Kidney (tissue), 14 donors: ENCODE measurements around the gene EIF4G3. TPM values are rescaled to one million over a fixed set of nuclear protein-coding genes. Genes with fewer than 3 reads are reported as not detected.

Experiments used
- DNase-seq, 5 donors: peaks; one replicate each; pipeline ENCODE4 v3.0.0-alpha.2; 2013 to 2020
- FAIRE-seq: peaks from 2 replicates; lab custom pipeline; 2012; peaks lifted over from hg19 to GRCh38; lab: Jason Lieb, UNC
- H3K27ac ChIP-seq, 2 donors: one replicate each; pipeline ENCODE4 v1.7.0; 2013; ENCODE audit warnings: low read depth in 2 of 2, low read length in 2 of 2, inconsistent platforms in 1 of 2
- H3K27me3 ChIP-seq: one replicate; pipeline ENCODE4 v1.7.1; 2013; ENCODE audit warnings: low read length, inconsistent platforms; ENCODE audit not compliant: control insufficient read depth, insufficient read depth
- H3K36me3 ChIP-seq, 3 donors: one replicate each; pipeline versions ENCODE4 v1.7.0 to v1.7.1; 2013; ENCODE audit warnings: low read length in 3 of 3, control low read depth in 1 of 3, inconsistent platforms in 1 of 3; ENCODE audit not compliant: insufficient read depth in 3 of 3, control insufficient read depth in 2 of 3
- H3K4me1 ChIP-seq, 3 donors: one replicate each; pipeline versions ENCODE4 v1.7.0 to v1.7.1; 2013; ENCODE audit warnings: low read length in 3 of 3, inconsistent platforms in 1 of 3, low read depth in 1 of 3; ENCODE audit not compliant: control insufficient read depth in 2 of 3, insufficient read depth in 2 of 3
- H3K4me3 ChIP-seq, 3 donors: one replicate each; pipeline versions ENCODE4 v1.7.0 to v1.8.1; 2013; ENCODE audit warnings: low read length in 3 of 3, control low read depth in 1 of 3, inconsistent platforms in 1 of 3
- H3K9ac ChIP-seq, 3 donors: one replicate each; pipeline versions ENCODE4 v1.7.0 to v1.7.1; 2013; ENCODE audit warnings: low read length in 3 of 3, control low read depth in 1 of 3, inconsistent platforms in 1 of 3
- H3K9me3 ChIP-seq, 3 donors: one replicate each; pipeline versions ENCODE4 v1.7.0 to v1.7.1; 2013; ENCODE audit warnings: low read length in 3 of 3, control low read depth in 1 of 3, inconsistent platforms in 1 of 3; ENCODE audit not compliant: control insufficient read depth in 2 of 3, insufficient read depth in 1 of 3
- intact Hi-C: fragments of 100-400 bp; cut with DNase I; formaldehyde crosslinking; loops from one replicate; pipeline ENCODE4 v1.11.1; 2022
- polyA plus RNA-seq: library from polyadenylated mRNA; stranded (reverse); fragments of 350-450 nt; fragmentation: Illumina TruSeq; extraction: RNeasy Lipid Tissue Mini Kit (QIAGEN cat#74804); gene quantifications from one replicate; pipeline ENCODE4 v1.2.3, GENCODE V29; 2014; ENCODE audit warnings: low read depth, low replicate concordance; ENCODE audit not compliant: insufficient read depth
- total RNA-seq: library from RNA; stranded (reverse); fragmentation: NEBNext Ultra II Directional; extraction: Animal tissue kit (Norgen Biotek cat#: 25700); gene quantifications from one replicate; pipeline ENCODE4 v1.2.1, GENCODE V29; 2021
- TF ChIP-seq, protein P1 (sequence below): IDR thresholded peaks from 3 replicates; pipeline ENCODE4 v1.5.1; 2012; ENCODE audit warnings: mild to moderate bottlenecking, moderate library complexity, borderline replicate concordance; ENCODE audit not compliant: insufficient read depth; ENCODE audit errors: extremely low read depth
- donor health status: control.
- donor health status: control.
- donor health status: control.
- donor health status: control.
- donor health status: control.
- donor health status: DM: yes; HTN: yes; CAD: no.
- donor health status: Normal renal cell carcinoma (clear cell type).

EIF4G3 gene
- total and polyA plus RNA-seq, 2 donors from 2014 or later = 14.8 to 61.6 TPM

DNA sequence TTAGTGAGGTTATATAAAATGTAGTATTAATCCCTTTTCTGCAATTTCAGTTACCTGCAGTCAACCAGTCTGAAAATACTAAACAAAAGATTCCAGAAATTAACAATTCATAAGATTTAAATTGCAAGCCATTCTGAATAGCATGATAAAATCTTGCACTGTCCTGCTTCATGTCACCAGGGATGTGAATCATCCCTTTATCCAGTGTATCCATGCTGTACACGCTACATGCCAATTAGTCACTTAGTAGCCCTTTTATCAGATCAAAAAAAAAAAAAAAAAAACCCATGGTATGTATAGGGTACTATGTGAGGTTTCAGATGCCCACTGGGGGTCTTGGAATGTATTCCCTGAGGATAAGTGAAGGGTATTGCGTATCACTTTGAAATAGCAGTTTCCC is 198.3 kb downstream of the EIF4G3 start:
- no peaks in the 10 kb centered on the region for H3K27me3 ChIP-seq
- intact Hi-C loops = no loop called here
- H3K9ac ChIP-seq = no peak overlapping the region
- DNase-seq = no peak
- H3K4me3 ChIP-seq = no peak overlapping the region
- TF ChIP-seq, protein P1, sequence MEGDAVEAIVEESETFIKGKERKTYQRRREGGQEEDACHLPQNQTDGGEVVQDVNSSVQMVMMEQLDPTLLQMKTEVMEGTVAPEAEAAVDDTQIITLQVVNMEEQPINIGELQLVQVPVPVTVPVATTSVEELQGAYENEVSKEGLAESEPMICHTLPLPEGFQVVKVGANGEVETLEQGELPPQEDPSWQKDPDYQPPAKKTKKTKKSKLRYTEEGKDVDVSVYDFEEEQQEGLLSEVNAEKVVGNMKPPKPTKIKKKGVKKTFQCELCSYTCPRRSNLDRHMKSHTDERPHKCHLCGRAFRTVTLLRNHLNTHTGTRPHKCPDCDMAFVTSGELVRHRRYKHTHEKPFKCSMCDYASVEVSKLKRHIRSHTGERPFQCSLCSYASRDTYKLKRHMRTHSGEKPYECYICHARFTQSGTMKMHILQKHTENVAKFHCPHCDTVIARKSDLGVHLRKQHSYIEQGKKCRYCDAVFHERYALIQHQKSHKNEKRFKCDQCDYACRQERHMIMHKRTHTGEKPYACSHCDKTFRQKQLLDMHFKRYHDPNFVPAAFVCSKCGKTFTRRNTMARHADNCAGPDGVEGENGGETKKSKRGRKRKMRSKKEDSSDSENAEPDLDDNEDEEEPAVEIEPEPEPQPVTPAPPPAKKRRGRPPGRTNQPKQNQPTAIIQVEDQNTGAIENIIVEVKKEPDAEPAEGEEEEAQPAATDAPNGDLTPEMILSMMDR = no peak
- H3K9me3 ChIP-seq = no peaks in the 10 kb centered on the region
- H3K36me3 ChIP-seq = no peaks in the 10 kb centered on the region
- no peaks in the 10 kb centered on the region for H3K4me1 ChIP-seq
- H3K27ac ChIP-seq = no peak overlapping the region
- no peak for FAIRE-seq

DNA sequence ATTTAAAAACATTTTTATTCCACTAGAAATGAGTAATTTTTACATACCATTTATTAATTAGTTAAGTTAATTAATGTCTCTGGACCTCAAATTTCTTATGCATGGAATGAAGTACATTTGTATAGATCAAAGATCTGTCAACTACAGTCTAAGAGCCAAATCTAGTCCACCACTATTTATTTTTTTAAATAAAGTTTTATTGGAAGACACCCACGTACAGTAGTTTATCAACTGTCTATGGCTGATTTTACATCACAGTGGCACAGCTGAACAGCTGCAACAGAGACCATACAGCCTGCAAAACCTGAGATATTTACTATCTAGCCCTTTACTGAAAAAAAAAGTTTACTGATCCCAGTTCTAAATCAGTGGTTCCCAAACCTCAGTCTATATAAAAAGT is 201.0 kb downstream of the EIF4G3 start:
- TF ChIP-seq, protein P1 = no peak
- intact Hi-C loops = no loop called here
- Histone ChIP-seq H3K9ac (no peak overlapping the region), H3K4me3 (no peak overlapping the region), H3K27ac (no peak overlapping the region), H3K9me3 (no peaks in the 10 kb centered on the region), H3K27me3 (no peaks in the 10 kb centered on the region), H3K4me1 (no peaks in the 10 kb centered on the region), H3K36me3 (peaks cover 0 to 3% (median 2%) of the 10 kb centered on the region in 3 donors)
- DNase-seq (no peak), FAIRE-seq (no peak)

DNA sequence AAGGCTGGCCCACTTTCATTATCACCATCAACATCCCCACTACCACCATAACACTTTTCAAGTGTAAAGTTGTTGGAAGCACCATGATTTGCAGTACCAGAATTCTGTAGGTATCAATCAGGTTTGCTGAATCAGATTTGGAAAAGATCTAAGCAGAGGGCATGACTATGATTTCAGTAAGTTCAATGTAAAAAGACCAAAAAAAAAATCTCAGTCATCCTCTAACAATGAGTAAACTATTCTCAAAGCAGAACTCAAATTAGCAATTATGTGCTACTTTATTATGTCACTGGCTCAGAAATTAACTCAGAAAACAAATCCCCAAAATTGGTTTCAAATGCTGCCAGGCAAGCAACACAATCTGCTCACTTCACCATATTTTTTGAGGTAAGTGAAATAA is 201.7 kb downstream of the EIF4G3 start:
- FAIRE-seq = no peak
- H3K27ac ChIP-seq = no peak overlapping the region

More for the DNA sequence above, 201.7 kb downstream of the EIF4G3 start:
- no peaks in the 10 kb centered on the region for H3K9me3 ChIP-seq
- H3K9ac ChIP-seq = no peak overlapping the region
- no peaks in the 10 kb centered on the region for H3K27me3 ChIP-seq
- no peak for DNase-seq
- TF ChIP-seq, protein P1 = no peak
- intact Hi-C loops = no loop called here
- peaks cover 0 to 3% (median 2%) of the 10 kb centered on the region in 3 donors for H3K36me3 ChIP-seq
- H3K4me1 ChIP-seq = no peaks in the 10 kb centered on the region
- H3K4me3 ChIP-seq = no peak overlapping the region
